ENCODE measurements around the gene RBMS2.
"Not testable (repeated sequence)": the region's sequence is repeated elsewhere in the genome, so short reads cannot be mapped to it uniquely, and the experiment has no call there.

The RBMS2 gene

GRCh38 chr12:56486694-56487093 lies 34.9 kb upstream of the RBMS2 start:
- no peak for TF ChIP-seq CTCF (conservative IDR thresholded peaks at IDR 0.05)
- peak overlapping the region; percentile 84 for H3K27ac ChIP-seq

GRCh38 chr12:56487448-56488040 lies 34.1 kb upstream of the RBMS2 start:
- H3K27ac ChIP-seq = peak overlapping the region; percentile 84

GRCh38 chr12:56488041-56488955 lies 33.3 kb upstream of the RBMS2 start, which contains the start of gene GLS2:
TSS of gene GLS2 (minus strand) at chr12:56488161. CDS start at chr12:56488118, 43 bp downstream.
- no peak for TF ChIP-seq CTCF (conservative IDR thresholded peaks at IDR 0.05)
- peak within 1 kb of the TSS; percentile 84 for H3K27ac ChIP-seq

More at GRCh38 chr12:56487448-56488040, 34.1 kb upstream of the RBMS2 start:
- TF ChIP-seq CTCF (conservative IDR thresholded peaks at IDR 0.05) = no peak

- H3K27ac ChIP-seq = no peak overlapping the region
- TF ChIP-seq CTCF (conservative IDR thresholded peaks at IDR 0.05) = no peak
Observed at GRCh38 chr12:56490360-56490759, 31.3 kb upstream of the RBMS2 start.

- not testable (repeated sequence) for H3K27ac ChIP-seq
Observed at GRCh38 chr12:56493409-56494105, 28.1 kb upstream of the RBMS2 start.

GRCh38 chr12:56494106-56494415 lies 27.6 kb upstream of the RBMS2 start:
- not testable (repeated sequence) for H3K27ac ChIP-seq

- H3K27ac ChIP-seq = not testable (repeated sequence)
Observed at GRCh38 chr12:56494481-56494880, 27.1 kb upstream of the RBMS2 start.

GRCh38 chr12:56496704-56497103 lies 24.9 kb upstream of the RBMS2 start:
- TF ChIP-seq CTCF (conservative IDR thresholded peaks at IDR 0.05) = peak; percentile 70
- H3K27ac ChIP-seq = not testable (repeated sequence)

GRCh38 chr12:56498126-56498902 lies 23.3 kb upstream of the RBMS2 start:
- H3K27ac ChIP-seq = not testable (repeated sequence)

- H3K27ac ChIP-seq = not testable (repeated sequence)
Observed at GRCh38 chr12:56499452-56499851, 22.2 kb upstream of the RBMS2 start.

GRCh38 chr12:56499879-56500278 lies 21.7 kb upstream of the RBMS2 start:
- not testable (repeated sequence) for H3K27ac ChIP-seq
